ENCODE results near the gene PPM1F. TPM values are rescaled to one million over a fixed set of nuclear protein-coding genes. Genes with fewer than 3 reads are reported as not detected.

The PPM1F gene
- total RNA-seq, 1 donor from 2014 or later: 40.1 TPM

DNA sequence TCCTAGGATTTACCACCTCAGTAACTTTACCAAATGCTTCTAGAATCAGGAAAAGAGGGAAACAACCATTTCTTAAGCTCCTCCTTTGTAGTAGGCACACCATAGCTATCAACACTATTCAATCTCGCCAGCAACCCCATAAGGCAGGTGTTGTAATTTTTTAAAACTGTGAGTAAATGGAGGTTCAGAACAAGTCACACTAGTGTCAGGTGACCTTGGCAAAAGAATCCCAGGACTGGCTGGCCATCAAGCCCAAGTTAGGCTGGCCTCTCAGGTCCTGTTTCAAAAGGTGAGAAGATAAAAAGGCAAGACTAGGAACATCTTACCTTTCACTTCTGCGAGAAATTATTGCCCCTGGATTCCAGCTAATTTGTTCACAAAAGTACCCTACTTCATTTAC lies 29.2 kb upstream of the PPM1F start:
- Mint-ChIP-seq H3K4me1 (ENCODE audit: low read depth, unreplicated experiment) (peaks cover 4% of the 10 kb centered on the region), H3K4me3 (ENCODE audit: unreplicated experiment) (peak overlapping the region; percentile 90), H3K27ac (ENCODE audit: unreplicated experiment) (peak overlapping the region; percentile 52), H3K27me3 (ENCODE audit: unreplicated experiment) (peaks cover 4% of the 10 kb centered on the region), H3K36me3 (ENCODE audit: unreplicated experiment) (no peaks in the 10 kb centered on the region), H3K9me3 (ENCODE audit: unreplicated experiment) (peaks cover 5% of the 10 kb centered on the region)
- DNase-seq: no peak
- TF ChIP-seq CTCF (IDR thresholded peaks at IDR 0.05; ENCODE audit: partially characterized antibody, unreplicated experiment): no peak

GRCh38 chr22:21980547-21980946 lies 27.9 kb upstream of the PPM1F start:
- no peak for TF ChIP-seq CTCF (IDR thresholded peaks at IDR 0.05; ENCODE audit: partially characterized antibody, unreplicated experiment)
- DNase-seq: no peak
- Mint-ChIP-seq H3K4me3 (ENCODE audit: unreplicated experiment) (peak overlapping the region; percentile 90), H3K36me3 (ENCODE audit: unreplicated experiment) (no peaks in the 10 kb centered on the region), H3K4me1 (ENCODE audit: low read depth, unreplicated experiment) (peaks cover 4% of the 10 kb centered on the region), H3K9me3 (ENCODE audit: unreplicated experiment) (peaks cover 5% of the 10 kb centered on the region), H3K27ac (ENCODE audit: unreplicated experiment) (peak overlapping the region; percentile 17), H3K27me3 (ENCODE audit: unreplicated experiment) (peaks cover 4% of the 10 kb centered on the region)

GRCh38 chr22:21978564-21979386 lies 26.1 kb upstream of the PPM1F start:
- Mint-ChIP-seq H3K9me3 (ENCODE audit: unreplicated experiment) (peaks cover 5% of the 10 kb centered on the region), H3K4me3 (ENCODE audit: unreplicated experiment) (peak overlapping the region; percentile 20), H3K4me1 (ENCODE audit: low read depth, unreplicated experiment) (peaks cover 4% of the 10 kb centered on the region), H3K27me3 (ENCODE audit: unreplicated experiment) (peaks cover 4% of the 10 kb centered on the region), H3K27ac (ENCODE audit: unreplicated experiment) (peak overlapping the region; percentile 31), H3K36me3 (ENCODE audit: unreplicated experiment) (no peaks in the 10 kb centered on the region)
- TF ChIP-seq CTCF (IDR thresholded peaks at IDR 0.05; ENCODE audit: partially characterized antibody, unreplicated experiment): no peak
- no peak for DNase-seq

- H3K4me1 Mint-ChIP-seq (ENCODE audit: low read depth, unreplicated experiment): peaks cover 4% of the 10 kb centered on the region
- no peak overlapping the region for H3K4me3 Mint-ChIP-seq (ENCODE audit: unreplicated experiment)
- peaks cover 4% of the 10 kb centered on the region for H3K27me3 Mint-ChIP-seq (ENCODE audit: unreplicated experiment)
- no peak for DNase-seq
- no peak overlapping the region for H3K27ac Mint-ChIP-seq (ENCODE audit: unreplicated experiment)
- H3K9me3 Mint-ChIP-seq (ENCODE audit: unreplicated experiment): peaks cover 5% of the 10 kb centered on the region
- H3K36me3 Mint-ChIP-seq (ENCODE audit: unreplicated experiment): no peaks in the 10 kb centered on the region
- TF ChIP-seq CTCF (IDR thresholded peaks at IDR 0.05; ENCODE audit: partially characterized antibody, unreplicated experiment): no peak
Observed at GRCh38 chr22:21977814-21978213, 25.2 kb upstream of the PPM1F start.

GRCh38 chr22:21975854-21976345 lies 23.3 kb upstream of the PPM1F start:
- DNase-seq: no peak
- no peak overlapping the region for H3K4me3 Mint-ChIP-seq (ENCODE audit: unreplicated experiment)
- TF ChIP-seq CTCF (IDR thresholded peaks at IDR 0.05; ENCODE audit: partially characterized antibody, unreplicated experiment): no peak
- peaks cover 5% of the 10 kb centered on the region for H3K9me3 Mint-ChIP-seq (ENCODE audit: unreplicated experiment)
- no peak overlapping the region for H3K27ac Mint-ChIP-seq (ENCODE audit: unreplicated experiment)
- peaks cover 2% of the 10 kb centered on the region for H3K4me1 Mint-ChIP-seq (ENCODE audit: low read depth, unreplicated experiment)
- no peaks in the 10 kb centered on the region for H3K36me3 Mint-ChIP-seq (ENCODE audit: unreplicated experiment)
- peaks cover 4% of the 10 kb centered on the region for H3K27me3 Mint-ChIP-seq (ENCODE audit: unreplicated experiment)
